HG03095 (cell line): ENCODE measurements around the gene DOCK7.

ENCODE experiments used
- ATAC-seq: cut with Tn5 transposase; IDR thresholded peaks from one replicate; pipeline ENCODE4 v1.9.1; 2021; ENCODE audit warnings: moderate library complexity; ENCODE audit not compliant: unreplicated experiment

The DOCK7 gene

DNA sequence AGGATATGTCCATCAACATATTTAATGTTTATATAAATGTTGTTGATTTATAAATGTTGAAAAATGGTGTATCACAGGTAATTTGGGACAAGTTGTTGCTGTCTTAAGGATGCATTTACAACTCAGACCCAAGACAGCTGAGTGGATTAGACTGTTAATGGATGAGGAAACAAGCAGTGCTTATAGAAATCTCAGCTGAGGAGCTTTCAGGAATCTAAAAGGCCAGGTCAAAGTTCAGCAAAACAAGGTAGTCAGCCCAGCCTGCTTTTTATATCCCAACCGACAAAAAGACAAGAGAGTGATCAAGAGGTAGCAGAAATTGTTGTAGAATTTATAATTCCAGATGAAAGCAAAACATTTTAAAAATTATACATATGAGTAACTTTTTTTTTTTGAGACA lies 268.0 kb downstream of the DOCK7 start:
- ATAC-seq, result no peak

DNA sequence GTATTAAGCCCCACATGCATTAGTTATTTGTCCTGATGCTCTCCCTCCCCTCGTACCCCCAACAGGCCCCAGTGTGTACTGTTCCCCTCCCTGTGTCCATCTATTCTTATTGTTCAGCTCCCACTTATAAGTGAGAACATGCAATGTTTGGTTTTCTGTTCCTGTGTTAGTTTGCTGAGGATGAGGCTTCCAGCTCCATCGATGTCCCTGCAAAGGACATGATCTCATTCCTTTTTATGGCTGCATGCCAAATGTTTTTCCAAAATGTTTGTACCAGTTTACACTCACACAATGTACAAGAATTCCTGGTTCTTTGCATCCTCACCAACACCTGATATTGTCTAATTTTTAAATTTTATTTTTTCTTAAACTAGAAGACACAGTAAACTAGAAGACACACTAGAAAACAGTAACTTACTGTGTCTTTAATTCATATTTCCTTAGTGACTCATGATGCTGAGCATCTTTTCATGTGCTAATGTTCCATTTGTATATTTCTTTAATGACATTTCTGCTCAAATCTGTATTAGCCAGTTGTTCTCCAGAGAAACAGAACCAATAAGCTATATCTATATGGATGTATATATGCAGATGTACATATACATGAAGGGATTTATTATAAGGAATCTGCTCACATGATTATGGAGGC lies 270.7 kb downstream of the DOCK7 start:
- no peak for ATAC-seq

DNA sequence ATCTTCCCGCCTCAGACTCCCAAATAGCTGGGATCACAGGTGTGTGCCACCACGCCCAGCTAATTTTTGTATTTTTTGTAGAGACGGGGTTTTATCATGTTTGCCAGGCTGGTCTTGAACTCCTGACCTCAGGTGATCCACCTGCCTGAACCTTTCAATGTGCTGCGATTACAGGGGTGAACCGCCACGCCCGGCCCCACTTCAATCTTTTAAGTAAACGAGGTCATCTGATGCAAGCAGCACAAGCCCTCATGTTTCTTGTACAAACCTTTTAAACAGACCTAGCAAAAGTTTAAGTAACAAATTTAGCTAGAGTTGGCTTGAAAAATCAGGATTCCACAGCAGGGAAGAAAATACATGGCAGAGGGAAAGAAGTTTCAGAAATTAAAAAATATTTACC lies 272.5 kb downstream of the DOCK7 start:
- ATAC-seq, result no peak

DNA sequence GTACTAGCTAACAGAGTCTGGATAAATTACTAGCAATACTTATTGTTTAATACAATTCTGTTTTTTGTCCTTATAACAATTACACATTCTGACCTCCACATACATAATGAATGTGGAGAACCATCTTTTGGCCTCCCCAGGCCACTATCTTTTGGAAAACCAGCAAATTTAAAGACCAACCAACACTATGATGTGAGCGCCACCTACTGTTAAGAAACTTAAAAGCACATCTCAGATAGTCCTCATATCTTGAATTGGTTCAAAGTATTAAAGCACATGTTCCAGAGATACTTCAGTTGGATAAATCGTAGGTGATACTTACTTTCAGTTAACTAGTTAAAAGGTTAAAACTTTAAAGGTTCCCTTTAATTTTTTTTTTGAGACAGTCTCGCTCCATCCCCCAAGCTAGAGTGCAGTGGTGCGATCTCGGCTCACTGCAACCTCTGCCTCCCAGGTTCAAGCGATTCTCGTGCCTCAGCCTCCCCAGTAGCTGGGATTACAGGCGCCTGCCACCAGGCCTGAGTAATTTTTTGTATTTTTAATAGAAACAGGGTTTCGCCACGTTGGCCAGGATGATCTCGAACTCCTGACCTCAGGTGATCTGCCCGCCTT lies 280.7 kb downstream of the DOCK7 start:
- ATAC-seq, result no peak

DNA sequence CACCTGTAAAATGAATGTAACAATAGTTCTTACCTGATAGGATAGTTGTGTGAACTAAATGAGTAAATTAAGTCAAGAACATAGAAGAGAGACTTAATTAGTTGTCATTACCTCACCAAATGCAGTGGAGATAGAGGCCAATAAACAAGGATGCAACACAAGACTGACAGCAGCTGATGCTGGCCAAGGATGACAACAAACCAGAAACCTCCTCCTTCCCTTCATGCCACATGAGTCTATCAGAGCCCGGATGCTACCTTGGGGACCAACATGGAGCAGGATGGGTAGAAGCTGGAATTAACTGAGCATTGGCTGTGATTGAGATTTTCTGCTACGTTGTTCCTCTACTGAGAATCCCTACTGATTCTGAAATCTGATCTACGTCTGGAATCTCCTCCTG lies 281.6 kb downstream of the DOCK7 start:
- no peak for ATAC-seq

DNA sequence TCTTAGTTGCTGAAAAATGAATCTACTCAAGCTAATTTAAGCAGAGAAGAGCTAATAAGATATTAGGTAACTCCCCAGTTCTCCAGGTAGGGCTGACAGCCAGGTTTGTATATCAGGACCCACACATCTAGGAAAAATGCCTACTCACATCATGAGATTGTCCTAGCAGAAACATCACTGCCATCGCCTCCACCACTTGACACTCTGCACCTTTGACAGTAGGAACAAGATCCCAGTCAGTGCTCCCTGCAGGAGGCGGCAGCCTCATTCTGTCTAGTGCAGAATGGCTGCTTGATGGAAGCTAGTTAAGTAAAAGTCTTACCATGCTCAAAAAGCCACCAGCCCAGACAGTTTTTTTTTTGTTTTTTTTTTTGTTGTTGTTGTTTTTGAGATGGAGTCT lies 282.9 kb downstream of the DOCK7 start:
- ATAC-seq, result no peak
